Panc1 (cell line): Measurements from ENCODE around the gene PPP1R14C. TPM values are rescaled to one million over a fixed set of nuclear protein-coding genes. Genes with fewer than 3 reads are reported as not detected.
"Not testable (repeated sequence)": the region's sequence is repeated elsewhere in the genome, so short reads cannot be mapped to it uniquely, and the experiment has no call there.

Experiments used
- ATAC-seq: fragments of 200-7000 bp; cut with Tn5 transposase; 2 replicates; pipeline ENCODE4 v1.9.1; 2020; ENCODE audit warnings: mild to moderate bottlenecking, moderate library complexity
- BruUV-seq: library from RNA; stranded (reverse); fragments of 400-500 nt; replicated peaks from 2 replicates; lab custom pipeline; 2021; lab: Mats Ljungman, UMichigan
- CTCF ChIA-PET: fragments of 300-600 bp; sonication (Branson Sonifier 250); formaldehyde crosslinking; loops from one replicate; lab custom pipeline; 2022; ENCODE audit warnings: antibody characterized with exemption; lab: Charles Lee
- POLR2A ChIA-PET: fragments of 300-600 bp; sonication (Branson Sonifier 250); formaldehyde crosslinking; loops from one replicate; lab custom pipeline; 2022; ENCODE audit warnings: antibody characterized with exemption; lab: Charles Lee
- DNase-seq: peaks from one replicate; pipeline ENCODE4 v3.0.0-alpha.2; 2010; ENCODE audit warnings: low read depth, low spot score
- H3K27ac ChIP-seq: 2 replicates; pipeline ENCODE4 v1.5.1; 2011; ENCODE audit warnings: mild to moderate bottlenecking, low read length, inconsistent platforms
- H3K27me3 ChIP-seq: fragments of 200-500 bp; sonication (Bioruptor generic); 2 replicates; pipeline ENCODE4 v1.6.0; 2014; ENCODE audit warnings: low read length, inconsistent platforms; ENCODE audit not compliant: control insufficient read depth, insufficient read depth
- H3K36me3 ChIP-seq: fragments of 200-500 bp; sonication (Bioruptor generic); 2 replicates; pipeline ENCODE4 v1.5.1; 2014; ENCODE audit warnings: inconsistent platforms, mild to moderate bottlenecking, low read length, moderate library complexity; ENCODE audit not compliant: control insufficient read depth, insufficient read depth
- H3K4me1 ChIP-seq: 2 replicates; pipeline ENCODE4 v1.5.1; 2011; ENCODE audit warnings: inconsistent platforms, mild to moderate bottlenecking, low read length, moderate library complexity; ENCODE audit not compliant: control insufficient read depth, insufficient read depth
- H3K4me3 ChIP-seq, 2 experiments: 2 replicates each; pipeline ENCODE4 v1.5.1; 2011 to 2012; ENCODE audit warnings: low read depth in 2 of 2, low read length in 2 of 2, mild to moderate bottlenecking in 2 of 2, inconsistent platforms in 1 of 2, moderate library complexity in 1 of 2
- H3K9me3 ChIP-seq: fragments of 200-500 bp; sonication (Bioruptor generic); 2 replicates; pipeline ENCODE4 v1.5.1; 2014; ENCODE audit warnings: low read depth, mild to moderate bottlenecking, inconsistent platforms, low read length, moderate library complexity; ENCODE audit not compliant: control insufficient read depth, insufficient read depth
- POLR2AphosphoS5 ChIP-seq: IDR thresholded peaks from 2 replicates; pipeline ENCODE4 v1.6.1; 2012; ENCODE audit warnings: mild to moderate bottlenecking, low read depth, low read length, moderate library complexity
- REST ChIP-seq, 2 experiments: IDR thresholded peaks; 2 replicates each; pipeline ENCODE4 v1.6.1; 2011 to 2012; ENCODE audit warnings: low read depth in 2 of 2, control low read depth in 1 of 2, low read length in 1 of 2, mild to moderate bottlenecking in 1 of 2, moderate library complexity in 1 of 2; ENCODE audit not compliant: insufficient read depth in 1 of 2
- SIN3A ChIP-seq: IDR thresholded peaks from 2 replicates; pipeline ENCODE4 v1.6.1; 2012; ENCODE audit warnings: low read depth, mild to moderate bottlenecking, low read length, moderate library complexity, borderline replicate concordance; ENCODE audit not compliant: insufficient read depth
- TCF7L2 ChIP-seq: IDR thresholded peaks from 2 replicates; pipeline ENCODE4 v1.6.1; 2011; ENCODE audit warnings: mild to moderate bottlenecking, low read depth, low read length, inconsistent platforms
- in situ Hi-C: cut with HindIII; loops from 2 replicates; pipeline ENCODE4 v1.10.0; 2016; ENCODE audit warnings: low sequenced_read_pairs, low pct_unique_long_range_greater_than_20kb
- intact Hi-C: fragments of 100-400 bp; cut with micrococcal nuclease; formaldehyde crosslinking; loops from one replicate; pipeline ENCODE4 v1.10.0; 2022; ENCODE audit not compliant: unreplicated experiment
- total RNA-seq: library from RNA; stranded (reverse); gene quantifications from one replicate; pipeline ENCODE4 v1.2.1, GENCODE V29; 2021; ENCODE audit not compliant: unreplicated experiment
- TF ChIP-seq, protein P1 (sequence below): fragments of 450-650 bp; IDR thresholded peaks from 2 replicates; pipeline ENCODE4 v1.5.1; 2017; ENCODE audit warnings: mild to moderate bottlenecking

PPP1R14C gene
- total RNA-seq, 1 experiment from 2014 or later = not detected

- no peaks in the 10 kb centered on the region for H3K4me1 ChIP-seq
- ATAC-seq (no peak), DNase-seq (no peak)
- in situ Hi-C loops (no loop called here), intact Hi-C loops (no loop called here)
- no TSS peak for BruUV-seq
- TF ChIP-seq SIN3A = no peak
- TF ChIP-seq POLR2AphosphoS5 = no peak
- no peak for TF ChIP-seq TCF7L2
- TF ChIP-seq REST (IDR thresholded peaks at IDR 0.05; ENCODE audit: insufficient read depth in 1 of 2, low read depth in 2 of 2, low read length in 1 of 2) = no peak
- TF ChIP-seq, protein P1, sequence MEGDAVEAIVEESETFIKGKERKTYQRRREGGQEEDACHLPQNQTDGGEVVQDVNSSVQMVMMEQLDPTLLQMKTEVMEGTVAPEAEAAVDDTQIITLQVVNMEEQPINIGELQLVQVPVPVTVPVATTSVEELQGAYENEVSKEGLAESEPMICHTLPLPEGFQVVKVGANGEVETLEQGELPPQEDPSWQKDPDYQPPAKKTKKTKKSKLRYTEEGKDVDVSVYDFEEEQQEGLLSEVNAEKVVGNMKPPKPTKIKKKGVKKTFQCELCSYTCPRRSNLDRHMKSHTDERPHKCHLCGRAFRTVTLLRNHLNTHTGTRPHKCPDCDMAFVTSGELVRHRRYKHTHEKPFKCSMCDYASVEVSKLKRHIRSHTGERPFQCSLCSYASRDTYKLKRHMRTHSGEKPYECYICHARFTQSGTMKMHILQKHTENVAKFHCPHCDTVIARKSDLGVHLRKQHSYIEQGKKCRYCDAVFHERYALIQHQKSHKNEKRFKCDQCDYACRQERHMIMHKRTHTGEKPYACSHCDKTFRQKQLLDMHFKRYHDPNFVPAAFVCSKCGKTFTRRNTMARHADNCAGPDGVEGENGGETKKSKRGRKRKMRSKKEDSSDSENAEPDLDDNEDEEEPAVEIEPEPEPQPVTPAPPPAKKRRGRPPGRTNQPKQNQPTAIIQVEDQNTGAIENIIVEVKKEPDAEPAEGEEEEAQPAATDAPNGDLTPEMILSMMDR = no peak
- ChIA-PET CTCF (no interaction called here), POLR2A (no interaction called here)
- no peaks in the 10 kb centered on the region for H3K36me3 ChIP-seq
- H3K27ac ChIP-seq = no peak overlapping the region
- H3K9me3 ChIP-seq = no peaks in the 10 kb centered on the region
- H3K27me3 ChIP-seq = peaks cover 5% of the 10 kb centered on the region
- no peak overlapping the region for H3K4me3 ChIP-seq
Observed at GRCh38 chr6:150186129-150186898, 43.5 kb downstream of the PPP1R14C start.

DNA sequence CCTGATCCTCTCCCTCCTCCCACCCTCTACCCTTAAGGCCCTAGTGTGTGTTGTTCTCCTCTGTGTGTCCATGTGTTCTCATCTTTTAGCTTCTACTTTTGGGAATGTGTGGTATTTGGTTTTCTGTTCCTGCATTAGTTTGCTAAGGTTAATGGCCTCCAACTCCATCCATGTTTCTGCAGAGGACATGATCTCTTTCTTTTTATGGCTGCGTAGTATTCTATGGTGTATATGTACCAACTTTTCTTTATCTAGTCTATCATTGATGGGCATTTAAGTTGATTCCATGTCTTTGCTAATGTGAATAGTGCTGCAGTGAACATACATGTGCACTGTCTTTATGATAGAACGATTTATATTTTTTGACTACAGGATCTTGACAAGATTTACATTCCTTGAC lies 44.6 kb downstream of the PPP1R14C start:
- not testable (repeated sequence) for BruUV-seq

GRCh38 chr6:150189122-150189521 lies 46.3 kb downstream of the PPP1R14C start:
- ChIA-PET POLR2A (no interaction called here), CTCF (no interaction called here)
- no peaks in the 10 kb centered on the region for H3K9me3 ChIP-seq
- BruUV-seq = no TSS peak
- DNase-seq (no peak), ATAC-seq (no peak)
- peaks cover 2% of the 10 kb centered on the region; the same call in 1 of the 2 replicates for H3K27me3 ChIP-seq
- intact Hi-C loops (no loop called here), in situ Hi-C loops (no loop called here)
- no peak overlapping the region for H3K4me3 ChIP-seq
- no peak for TF ChIP-seq POLR2AphosphoS5
- no peak for TF ChIP-seq TCF7L2
- TF ChIP-seq SIN3A = no peak
- TF ChIP-seq, protein P1 = peak; percentile 32
- no peak for TF ChIP-seq REST (IDR thresholded peaks at IDR 0.05; ENCODE audit: insufficient read depth in 1 of 2, low read depth in 2 of 2, low read length in 1 of 2)
- H3K36me3 ChIP-seq = no peaks in the 10 kb centered on the region
- H3K27ac ChIP-seq = no peak overlapping the region
- no peaks in the 10 kb centered on the region for H3K4me1 ChIP-seq

More for the DNA sequence above, 44.6 kb downstream of the PPP1R14C start:
- POLR2A ChIA-PET, H3K27me3 ChIP-seq, H3K36me3 ChIP-seq, intact Hi-C loops, H3K9me3 ChIP-seq, H3K4me3 ChIP-seq, in situ Hi-C loops, H3K27ac ChIP-seq, ATAC-seq, DNase-seq, H3K4me1 ChIP-seq: not testable (repeated sequence)
- CTCF ChIA-PET = interaction anchor here (0.7 kb wide), 1 partner anchor 10 kb away, joined by 7 read pairs; no protein-coding TSS in a partner anchor
